SIG-M5 treated with dmso at 0.1 percent for 504 hours (cell line): ENCODE measurements around the gene FGGY.
"Not testable (repeated sequence)": the region's sequence is repeated elsewhere in the genome, so short reads cannot be mapped to it uniquely, and the experiment has no call there.

Experiments
- DNase-seq: peaks from one replicate; lab custom pipeline; 2025; ENCODE audit not compliant: unreplicated experiment; lab: John Stamatoyannopoulos, UW

Gene FGGY

GRCh38 chr1:59565611-59566410 lies 268.9 kb downstream of the FGGY start:
- DNase-seq: no peak

GRCh38 chr1:59568158-59568935 lies 271.5 kb downstream of the FGGY start:
- no peak for DNase-seq

DNA sequence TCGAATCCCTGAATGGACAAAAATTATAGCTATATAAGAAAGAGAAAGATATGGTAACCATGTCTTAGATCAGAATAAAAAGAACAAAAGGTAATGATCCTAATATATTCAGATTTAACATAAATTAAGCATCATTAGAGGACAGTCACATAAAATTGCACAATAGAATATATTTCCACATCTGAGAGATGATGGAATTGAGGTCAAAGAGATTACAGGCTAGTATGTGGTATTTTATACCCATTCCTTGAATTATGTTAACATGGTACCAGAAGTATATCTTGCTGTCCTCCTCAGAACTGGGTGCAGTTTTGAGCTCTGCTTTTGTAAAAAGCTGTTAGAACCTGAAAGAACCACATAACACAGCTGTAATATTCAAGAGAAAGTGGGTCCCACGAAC lies 272.3 kb downstream of the FGGY start:
- DNase-seq: no peak

DNA sequence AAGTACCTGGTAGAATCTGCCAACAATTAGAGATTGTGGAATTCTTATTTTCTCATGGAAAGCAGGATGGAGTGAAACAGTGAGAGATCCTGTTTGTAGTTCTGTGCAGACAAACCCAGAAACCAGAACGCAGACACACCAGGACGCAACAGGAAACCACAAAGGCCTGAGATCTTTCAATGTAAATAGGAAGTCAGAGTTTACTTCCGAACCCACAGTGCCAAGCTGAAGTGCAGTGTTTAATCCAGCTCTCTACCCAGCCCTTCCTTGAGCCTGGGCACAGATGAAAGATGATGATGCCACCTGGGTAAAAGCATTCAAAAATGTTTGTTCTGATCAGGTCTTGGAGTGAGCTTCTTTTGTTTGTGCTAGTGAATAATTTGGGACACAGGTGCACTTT lies 273.6 kb downstream of the FGGY start:
- DNase-seq: peak; percentile 53

GRCh38 chr1:59574085-59574484 lies 277.2 kb downstream of the FGGY start:
- DNase-seq: no peak

- DNase-seq: no peak
These were observed 280.9 kb downstream of the FGGY start for GRCh38 chr1:59577774-59578173.

- DNase-seq: no peak
These were observed 282.3 kb downstream of the FGGY start for GRCh38 chr1:59579222-59579621.

DNA sequence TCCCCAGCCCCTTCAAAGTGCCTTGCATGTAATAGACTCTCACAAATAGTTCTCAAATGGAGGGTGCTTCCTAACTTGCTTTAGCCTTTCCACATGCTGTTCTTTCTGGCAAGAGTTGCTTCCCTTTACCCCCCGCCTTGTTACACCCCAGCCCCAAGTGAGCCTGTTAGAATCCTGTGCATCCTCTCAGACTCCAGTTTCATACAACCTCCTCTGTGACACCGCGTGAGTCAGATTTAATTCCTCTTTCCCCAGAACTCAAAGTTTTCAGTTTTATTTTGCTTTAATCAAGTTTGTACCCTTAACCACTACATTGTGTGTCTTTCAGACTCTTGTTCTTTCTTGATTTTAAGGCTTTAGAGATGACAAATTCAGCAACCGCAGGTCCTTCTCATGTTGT lies 283.4 kb downstream of the FGGY start:
- DNase-seq: peak; percentile 66

DNA sequence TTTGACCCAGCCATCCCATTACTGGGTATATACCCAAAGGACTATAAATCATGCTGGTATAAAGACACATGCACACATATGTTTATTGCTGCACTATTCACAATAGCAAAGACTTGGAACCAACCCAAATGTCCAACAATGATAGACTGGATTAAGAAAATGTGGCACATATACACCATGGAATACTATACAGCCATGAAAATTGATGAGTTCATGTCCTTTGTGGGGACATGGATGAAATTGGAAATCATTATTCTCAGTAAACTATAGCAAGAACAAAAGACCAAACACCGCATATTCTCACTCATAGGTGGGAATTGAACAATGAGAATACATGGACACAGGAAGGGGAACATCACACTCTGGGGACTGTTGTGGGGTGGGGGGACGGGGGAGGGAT lies 295.5 kb downstream of the FGGY start:
- not testable (repeated sequence) for DNase-seq

DNA sequence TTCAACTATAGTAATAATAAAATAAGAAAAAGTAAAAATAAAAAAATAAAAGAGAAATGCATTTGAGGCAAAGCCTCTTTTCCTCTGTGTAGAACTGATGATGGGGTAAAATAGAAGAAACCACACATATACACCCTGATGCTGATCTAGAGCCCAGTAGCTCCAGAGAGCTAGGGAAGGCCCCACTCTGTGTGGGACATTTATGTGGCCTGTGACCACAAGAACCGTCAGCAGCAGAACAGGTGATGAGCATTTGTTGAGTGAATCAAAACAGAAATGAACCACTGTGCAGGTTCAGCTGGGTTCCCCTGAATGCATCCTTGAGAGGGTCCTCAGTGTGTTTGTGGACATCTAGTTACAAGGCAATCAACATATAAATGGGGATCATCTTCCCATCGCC lies 296.0 kb downstream of the FGGY start:
- no peak for DNase-seq

DNA sequence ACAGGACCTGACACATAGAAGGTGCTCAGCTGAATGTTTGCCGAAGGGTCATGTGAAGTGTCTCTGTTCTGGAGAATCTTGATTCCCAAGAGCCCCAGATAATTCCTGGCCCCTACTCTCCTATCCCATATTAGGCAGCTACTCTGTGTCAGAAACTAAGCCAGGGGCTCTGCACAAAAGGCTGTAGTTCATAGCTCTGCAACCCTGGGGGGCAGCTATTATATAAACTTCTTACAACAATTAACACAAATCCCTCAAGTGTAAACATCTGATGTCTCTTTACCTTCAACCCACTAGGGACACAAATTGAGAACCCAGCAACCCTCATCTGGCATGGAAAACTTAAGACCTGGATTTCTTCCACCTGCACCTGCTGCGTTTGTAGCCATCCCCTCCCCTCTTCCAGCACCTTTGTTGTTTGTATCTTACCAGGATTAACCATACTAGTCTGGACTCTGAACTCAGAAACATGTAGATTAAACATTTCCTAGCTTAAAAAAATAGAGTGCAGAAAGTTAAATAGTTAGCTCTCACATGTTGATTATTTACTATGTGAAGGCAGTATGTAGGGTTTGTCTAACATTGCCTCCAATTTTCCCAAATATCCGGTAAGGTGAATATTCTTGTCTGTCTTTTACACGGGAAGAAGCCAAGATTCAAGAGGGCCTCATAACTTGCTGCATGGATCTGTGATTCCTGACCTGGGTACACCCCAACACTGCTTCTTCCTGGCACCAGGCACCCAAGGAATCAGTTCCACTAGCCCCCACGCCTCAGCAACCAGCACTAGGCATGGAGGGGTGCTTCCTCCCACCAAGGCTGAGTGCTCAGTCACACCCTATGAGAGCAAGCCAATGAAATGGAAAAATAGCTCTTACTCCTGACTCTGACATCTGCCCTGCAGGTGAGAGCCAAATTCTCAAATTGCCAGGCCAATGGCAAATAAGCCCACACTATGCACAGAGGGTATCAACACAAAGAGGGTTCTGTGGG lies 297.2 kb downstream of the FGGY start:
- DNase-seq: no peak

DNA sequence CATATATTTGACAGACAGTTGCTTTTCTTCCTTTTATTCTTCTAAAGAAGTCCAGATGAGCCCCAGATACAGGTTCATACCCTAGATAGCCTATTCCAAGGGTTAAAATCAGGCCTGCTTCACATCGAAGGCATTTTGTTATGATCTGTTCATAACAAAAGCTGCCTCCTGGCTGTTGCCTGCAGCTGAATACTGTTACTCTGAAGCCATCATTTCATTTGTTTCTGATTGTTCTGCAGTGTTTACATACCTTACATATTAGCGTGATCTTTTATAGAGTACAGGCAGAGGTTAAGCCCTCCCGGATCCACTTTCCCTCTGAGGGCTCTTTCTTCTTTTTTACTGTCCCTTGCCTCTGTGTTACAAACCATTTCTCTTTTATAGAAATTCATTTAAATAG lies 298.9 kb downstream of the FGGY start:
- DNase-seq: no peak

- no peak for DNase-seq
These were observed 299.5 kb downstream of the FGGY start for GRCh38 chr1:59596432-59596831.

GRCh38 chr1:59596956-59597355 lies 300.1 kb downstream of the FGGY start:
- DNase-seq: no peak

- DNase-seq: no peak
These were observed 300.7 kb downstream of the FGGY start for GRCh38 chr1:59597420-59598119.

- DNase-seq: no peak
These were observed 301.2 kb downstream of the FGGY start for GRCh38 chr1:59598120-59598440.

- DNase-seq: no peak
These were observed 304.1 kb downstream of the FGGY start for GRCh38 chr1:59601041-59601441.

DNA sequence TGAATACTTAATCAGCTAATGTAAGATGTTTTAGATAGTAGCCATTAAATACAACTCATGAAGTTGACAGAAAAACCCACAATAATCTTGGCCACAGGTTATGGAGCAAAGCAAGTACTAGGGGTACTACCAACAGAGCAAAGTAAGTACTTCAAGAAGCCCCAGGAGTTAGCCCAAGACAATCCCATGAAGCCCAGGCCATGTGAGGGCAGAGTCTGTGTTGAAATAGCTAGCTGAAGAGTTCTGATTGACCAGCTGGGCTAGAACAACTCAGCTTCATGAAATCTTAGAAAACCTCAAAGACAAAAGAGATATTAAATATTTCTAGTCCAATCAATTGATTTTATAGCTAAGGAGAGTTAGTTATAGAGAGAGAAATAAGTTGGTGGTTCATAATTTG lies 304.9 kb downstream of the FGGY start:
- no peak for DNase-seq

DNA sequence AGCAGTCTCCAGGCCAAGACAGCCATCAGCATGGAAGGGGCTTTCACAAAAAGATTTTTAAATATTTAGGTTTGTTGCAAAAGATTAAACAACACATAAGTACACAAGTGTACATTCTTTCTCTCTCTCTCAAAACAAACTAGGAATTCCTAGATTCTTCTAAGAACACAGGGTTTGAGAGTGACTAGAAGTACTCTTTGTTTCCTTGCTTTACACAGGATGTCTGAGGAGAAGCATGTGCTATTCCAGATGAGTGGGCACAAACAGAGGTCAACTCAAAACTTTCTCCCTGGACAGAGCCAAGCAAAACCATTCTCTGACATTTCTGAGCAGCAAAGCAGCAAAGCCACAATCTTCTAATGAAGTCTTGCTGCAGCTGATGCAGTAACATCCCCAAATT lies 307.3 kb downstream of the FGGY start:
- DNase-seq: no peak

DNA sequence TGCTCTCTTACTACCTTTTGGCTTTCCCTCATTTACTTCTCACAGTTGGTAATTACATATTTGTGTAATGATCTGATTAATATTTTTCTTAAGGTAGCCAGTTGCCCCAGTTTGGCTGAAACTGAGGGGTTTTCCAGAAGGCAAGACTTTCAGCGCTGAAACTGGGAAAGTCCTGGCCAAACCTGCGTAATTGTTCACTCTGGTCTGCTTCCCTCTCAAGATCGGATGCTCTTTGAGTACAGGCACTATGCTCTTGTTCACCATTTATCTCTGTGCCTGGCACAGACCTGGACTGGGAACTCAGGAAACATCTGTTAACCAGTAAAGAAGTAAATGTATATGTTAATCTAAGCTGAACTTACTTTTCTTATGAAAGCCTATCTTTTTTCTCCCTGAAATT lies 308.3 kb downstream of the FGGY start:
- DNase-seq: no peak

DNA sequence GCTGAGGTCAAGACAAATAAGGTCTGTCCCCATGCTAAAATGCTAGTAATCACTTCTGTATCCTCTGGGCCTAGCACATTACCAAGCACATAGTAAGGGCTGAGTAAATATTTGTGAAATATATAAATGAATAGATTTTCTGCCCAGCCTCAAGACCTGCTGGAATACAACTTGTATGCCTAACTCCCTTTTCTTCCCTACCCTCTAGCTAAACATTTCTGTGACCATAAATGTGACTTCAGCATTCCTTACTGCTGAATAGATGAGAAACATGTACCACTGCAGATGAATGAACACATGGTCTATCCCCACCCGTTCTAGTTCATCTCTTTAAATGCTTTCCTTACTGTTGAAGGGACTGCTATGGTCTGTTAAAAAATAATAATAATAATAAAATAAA lies 308.9 kb downstream of the FGGY start:
- DNase-seq: no peak
